GM23338 (cell line): ENCODE data around the gene KCNK5. TPM values are rescaled to one million over a fixed set of nuclear protein-coding genes. Genes with fewer than 3 reads are reported as not detected.
A peak's percentile ranks its signal among the peaks of the same experiment; 100 is the strongest.

Source experiments
- ATAC-seq: fragments of 200-7000 bp; cut with Tn5 transposase; 3 replicates; pipeline ENCODE4 v1.9.1; 2020
- DNase-seq: peaks from one replicate; pipeline ENCODE4 v3.0.0-alpha.2; 2015; ENCODE audit warnings: low spot score
- H2AFZ ChIP-seq: fragments of 200-600 bp; sonication (generic); 2 replicates; pipeline ENCODE4 v1.8.0; 2016; ENCODE audit warnings: antibody characterized with exemption, mild to moderate bottlenecking, moderate library complexity
- H3F3A ChIP-seq: fragments of 200-600 bp; sonication (generic); replicated peaks from 2 replicates; pipeline ENCODE4 v1.8.0; 2017; ENCODE audit warnings: antibody characterized with exemption, mixed run types, low read depth
- H3K27ac ChIP-seq: fragments of 200-600 bp; sonication (generic); 2 replicates; pipeline ENCODE4 v1.6.1; 2016; ENCODE audit warnings: low read depth
- H3K27me3 ChIP-seq: fragments of 200-600 bp; sonication (generic); 2 replicates; pipeline ENCODE4 v1.8.0; 2016; ENCODE audit warnings: mild to moderate bottlenecking, mixed run types, moderate library complexity; ENCODE audit not compliant: insufficient read depth
- H3K36me3 ChIP-seq: fragments of 200-600 bp; sonication (generic); 2 replicates; pipeline ENCODE4 v1.8.0; 2016; ENCODE audit warnings: mild to moderate bottlenecking; ENCODE audit not compliant: insufficient read depth
- H3K4me1 ChIP-seq: fragments of 200-600 bp; sonication (generic); 2 replicates; pipeline ENCODE4 v1.8.0; 2016; ENCODE audit warnings: mild to moderate bottlenecking, moderate library complexity; ENCODE audit not compliant: insufficient read depth
- H3K4me2 ChIP-seq: fragments of 200-600 bp; sonication (generic); 2 replicates; pipeline ENCODE4 v1.7.1; 2017; ENCODE audit warnings: mixed run types
- H3K4me3 ChIP-seq: fragments of 200-600 bp; sonication (generic); 2 replicates; pipeline ENCODE4 v1.6.1; 2016; ENCODE audit warnings: mixed run types
- H3K79me2 ChIP-seq: fragments of 200-600 bp; sonication (generic); replicated peaks from 2 replicates; pipeline ENCODE4 v1.8.0; 2017; ENCODE audit warnings: mild to moderate bottlenecking; ENCODE audit not compliant: insufficient read depth
- H3K9me2 ChIP-seq: fragments of 200-600 bp; sonication (generic); 2 replicates; pipeline ENCODE4 v1.8.0; 2017; ENCODE audit not compliant: insufficient read depth
- H4K20me1 ChIP-seq: fragments of 200-600 bp; sonication (generic); replicated peaks from 2 replicates; pipeline ENCODE4 v1.8.0; 2017; ENCODE audit warnings: mild to moderate bottlenecking; ENCODE audit not compliant: insufficient read depth
- H3K27ac Mint-ChIP-seq: 2 replicates; pipeline ENCODE4 v1.8.0; 2020; ENCODE audit warnings: inconsistent platforms, mild to moderate bottlenecking, moderate library complexity, mixed read lengths
- H3K27me3 Mint-ChIP-seq: 3 replicates; pipeline ENCODE4 v1.8.0; 2022; ENCODE audit warnings: low read depth, mild to moderate bottlenecking, moderate library complexity, mixed read lengths, inconsistent platforms; ENCODE audit not compliant: insufficient read depth, poor library complexity
- H3K36me3 Mint-ChIP-seq: 3 replicates; pipeline ENCODE4 v1.8.0; 2021; ENCODE audit warnings: low read depth, mild to moderate bottlenecking, inconsistent platforms, moderate library complexity, mixed read lengths
- H3K4me1 Mint-ChIP-seq: 3 replicates; pipeline ENCODE4 v1.8.0; 2020; ENCODE audit warnings: mild to moderate bottlenecking, inconsistent platforms, mixed read lengths
- H3K4me3 Mint-ChIP-seq: 3 replicates; pipeline ENCODE4 v1.8.0; 2021; ENCODE audit warnings: moderate library complexity, mild to moderate bottlenecking, inconsistent platforms, mixed read lengths
- H3K9me3 Mint-ChIP-seq: 3 replicates; pipeline ENCODE4 v1.8.0; 2020; ENCODE audit warnings: moderate library complexity, mild to moderate bottlenecking, inconsistent platforms, mixed read lengths
- CREB1 ChIP-seq: fragments of 250-450 bp; sonication (Bioruptor Pico); IDR thresholded peaks from 2 replicates; pipeline ENCODE4 v1.5.0; 2020; ENCODE audit warnings: low read depth, mild to moderate bottlenecking, moderate library complexity
- CTCF ChIP-seq, 2 experiments: fragments of 200-600 bp in 1 of 2; sonication (generic) in 1 of 2; conservative IDR thresholded peaks; 2 replicates each; pipeline versions ENCODE4 v1.5.1 to v1.6.1; 2016 to 2017; ENCODE audit warnings: antibody characterized with exemption in 2 of 2, low read depth in 2 of 2, mild to moderate bottlenecking in 2 of 2, moderate library complexity in 1 of 2
- EZH2 ChIP-seq: fragments of 200-600 bp; sonication (generic); IDR thresholded peaks from one replicate; pipeline ENCODE4 v1.8.0; 2017; ENCODE audit warnings: antibody characterized with exemption, mild to moderate bottlenecking, low read depth; ENCODE audit not compliant: unreplicated experiment
- JUNB ChIP-seq: IDR thresholded peaks from one replicate; pipeline ENCODE4 v1.6.1; 2016; ENCODE audit warnings: antibody characterized with exemption; ENCODE audit not compliant: unreplicated experiment
- NANOG ChIP-seq: IDR thresholded peaks from 2 replicates; pipeline ENCODE4 v1.6.1; 2016; ENCODE audit warnings: antibody characterized with exemption, borderline replicate concordance
- REST ChIP-seq: IDR thresholded peaks from one replicate; pipeline ENCODE4 v1.6.1; 2018; ENCODE audit warnings: antibody characterized with exemption; ENCODE audit not compliant: unreplicated experiment
- ZNF114 ChIP-seq: fragments of 250-450 bp; sonication (Bioruptor Pico); IDR thresholded peaks from 2 replicates; pipeline ENCODE4 v1.5.0; 2020; ENCODE audit warnings: mild to moderate bottlenecking, moderate library complexity
- ZNF331 ChIP-seq: fragments of 250-450 bp; sonication (Bioruptor Pico); IDR thresholded peaks from 2 replicates; pipeline ENCODE4 v1.5.0; 2020; ENCODE audit warnings: low read depth, mild to moderate bottlenecking, moderate library complexity
- polyA plus RNA-seq: library from polyadenylated mRNA; unstranded; fragments of >200 nt; fragmentation: Nextera tagmentation; extraction: Ambion mirVana; gene quantifications from 2 replicates; pipeline ENCODE4 v1.2.1, GENCODE V29; 2016
- total RNA-seq: library from RNA; depleted of rRNA; stranded (reverse); fragments of >200 nt; shearing (Covaris generic); gene quantifications from 2 replicates; pipeline ENCODE4 v1.2.3, GENCODE V29; 2014

The KCNK5 gene
- total and polyA plus RNA-seq, 2 experiments from 2014 or later, result 9.5 to 57.4 TPM

- Mint-ChIP-seq H3K27ac (no peak overlapping the region), H3K36me3 (peaks cover 12% of the 10 kb centered on the region; the same call in 2 of the 3 replicates), H3K4me3 (no peak overlapping the region), H3K27me3 (peaks cover 12% of the 10 kb centered on the region), H3K4me1 (peaks cover 5% of the 10 kb centered on the region; the same call in 2 of the 3 replicates), H3K9me3 (peaks cover 4% of the 10 kb centered on the region; the same call in 1 of the 3 replicates)
- Histone ChIP-seq H3K36me3 (no peaks in the 10 kb centered on the region), H3K79me2 (no peaks in the 10 kb centered on the region), H3K4me3 (no peak overlapping the region), H3K27me3 (no peaks in the 10 kb centered on the region), H3K9me2 (no peaks in the 10 kb centered on the region), H2AFZ (no peak overlapping the region), H3K27ac (no peak overlapping the region), H3F3A (no peaks in the 10 kb centered on the region), H3K4me2 (no peak overlapping the region), H3K4me1 (no peaks in the 10 kb centered on the region), H4K20me1 (no peaks in the 10 kb centered on the region; the same call in 1 of the 2 replicates)
- TF ChIP-seq EZH2, result no peak
- no peak for TF ChIP-seq ZNF331 (CRISPR knock-in tag)
- peak; percentile 19 for TF ChIP-seq REST
- no peak for ATAC-seq
- no peak for DNase-seq
These were observed 62.4 kb downstream of the KCNK5 start for GRCh38 chr6:39166912-39167290.

DNA sequence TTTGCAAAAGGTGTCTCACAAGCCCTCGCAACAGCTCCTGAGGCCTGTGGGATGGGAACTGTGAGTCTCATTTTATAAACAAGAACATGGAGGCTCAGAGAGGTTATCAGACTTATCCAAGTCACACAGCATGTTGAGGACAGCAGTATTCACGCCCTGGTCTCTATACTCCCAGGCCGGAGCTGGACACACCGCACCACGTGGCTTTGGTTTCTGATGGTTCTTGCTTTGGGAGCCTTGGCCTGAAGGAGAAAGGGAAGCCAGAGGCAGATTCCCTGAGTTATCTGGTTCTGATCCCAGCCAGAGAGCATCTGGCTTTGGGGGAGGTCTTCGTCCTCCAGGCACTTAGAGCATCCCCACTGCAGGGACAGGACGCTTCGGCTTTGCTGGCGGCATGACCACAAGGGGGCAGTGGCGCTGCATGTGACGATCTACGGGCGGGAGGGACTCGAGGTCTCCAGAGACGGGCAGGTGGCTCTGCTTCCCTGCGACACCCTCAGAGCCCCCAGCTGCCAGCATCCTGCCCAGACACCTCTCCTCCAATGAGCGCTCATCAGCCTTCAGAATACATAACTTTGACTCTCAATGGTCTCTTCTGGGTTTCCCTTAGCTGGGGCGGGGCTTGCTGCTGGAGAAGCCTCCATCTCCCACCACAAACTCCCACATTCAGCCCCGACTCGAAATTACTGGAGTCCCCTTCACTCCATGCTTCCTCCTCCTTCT is 62.9 kb downstream of the KCNK5 start:
- ATAC-seq (peak; percentile 97), DNase-seq (peak; percentile 96)
- H3K27ac Mint-ChIP-seq, result no peak overlapping the region
- Histone ChIP-seq H3K27me3 (no peaks in the 10 kb centered on the region), H4K20me1 (no peaks in the 10 kb centered on the region; the same call in 1 of the 2 replicates), H3K9me2 (no peaks in the 10 kb centered on the region), H3K4me1 (no peaks in the 10 kb centered on the region), H3K4me2 (no peak overlapping the region), H2AFZ (no peak overlapping the region), H3F3A (no peaks in the 10 kb centered on the region), H3K36me3 (no peaks in the 10 kb centered on the region), H3K4me3 (no peak overlapping the region), H3K79me2 (no peaks in the 10 kb centered on the region), H3K27ac (no peak overlapping the region)
- H3K36me3 Mint-ChIP-seq, result peaks cover 8% of the 10 kb centered on the region; the same call in 2 of the 3 replicates
- H3K9me3 Mint-ChIP-seq, result peaks cover under 1% of the 10 kb centered on the region; the same call in 1 of the 3 replicates
- H3K4me3 Mint-ChIP-seq, result no peak overlapping the region
- TF ChIP-seq ZNF114 (no peak), CREB1 (CRISPR knock-in tag) (peak; percentile 56), NANOG (no peak), JUNB (no peak), CTCF (conservative IDR thresholded peaks at IDR 0.05; ENCODE audit: low read depth in 2 of 2) (peak; percentile 86 to 100)
- peaks cover 12% of the 10 kb centered on the region for H3K27me3 Mint-ChIP-seq
- peaks cover 5% of the 10 kb centered on the region; the same call in 2 of the 3 replicates for H3K4me1 Mint-ChIP-seq
